ENCODE results near the gene FBXW10B.
"Not testable (repeated sequence)": the region's sequence is repeated elsewhere in the genome, so short reads cannot be mapped to it uniquely, and the experiment has no call there.

Gene FBXW10B

DNA sequence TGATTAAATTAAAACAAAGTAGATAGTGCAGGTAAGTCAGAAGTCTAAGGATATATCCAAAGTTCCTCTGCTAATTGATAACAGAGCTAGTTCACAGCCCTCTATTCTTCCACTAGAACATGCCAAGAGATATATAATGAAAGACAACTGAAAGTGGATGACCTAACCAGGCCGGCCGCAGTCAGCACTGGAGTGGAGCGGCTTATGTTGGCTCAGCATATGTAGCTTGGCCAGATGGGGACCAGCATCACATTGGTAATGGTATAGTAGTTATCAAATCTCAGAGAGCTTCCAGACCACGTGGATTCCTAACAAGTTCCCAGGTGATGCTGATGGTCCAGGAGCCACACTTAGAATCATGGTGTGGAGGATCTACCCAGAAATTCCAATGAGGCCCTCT is 38.0 kb downstream of the FBXW10B start:
- H3K9ac ChIP-seq (ENCODE audit: low read length); H3K9me3 ChIP-seq (ENCODE audit: low read length); H3K36me3 ChIP-seq (ENCODE audit: insufficient read depth, low read length); H3K4me1 ChIP-seq (ENCODE audit: insufficient read depth, low read length); H3K27ac ChIP-seq (ENCODE audit: low read depth, low read length); H3K4me3 ChIP-seq (ENCODE audit: low read depth in 1 of 2, low read length in 2 of 2); H3K27me3 ChIP-seq (ENCODE audit: control insufficient read depth in 1 of 2, insufficient read depth in 2 of 2, low read length in 2 of 2): not testable (repeated sequence)

GRCh38 chr17:15576848-15577247 is 42.7 kb downstream of the FBXW10B start:
- H3K4me3 ChIP-seq (ENCODE audit: low read depth in 1 of 2, low read length in 2 of 2); H3K36me3 ChIP-seq (ENCODE audit: insufficient read depth, low read length); H3K27ac ChIP-seq (ENCODE audit: low read depth, low read length); H3K27me3 ChIP-seq (ENCODE audit: control insufficient read depth in 1 of 2, insufficient read depth in 2 of 2, low read length in 2 of 2); H3K4me1 ChIP-seq (ENCODE audit: insufficient read depth, low read length); H3K9me3 ChIP-seq (ENCODE audit: low read length); H3K9ac ChIP-seq (ENCODE audit: low read length): not testable (repeated sequence)

GRCh38 chr17:15574660-15575059 is 44.8 kb downstream of the FBXW10B start:
- H3K4me3 ChIP-seq (ENCODE audit: low read depth in 1 of 2, low read length in 2 of 2); H3K9ac ChIP-seq (ENCODE audit: low read length); H3K9me3 ChIP-seq (ENCODE audit: low read length); H3K36me3 ChIP-seq (ENCODE audit: insufficient read depth, low read length); H3K27me3 ChIP-seq (ENCODE audit: control insufficient read depth in 1 of 2, insufficient read depth in 2 of 2, low read length in 2 of 2); H3K27ac ChIP-seq (ENCODE audit: low read depth, low read length); H3K4me1 ChIP-seq (ENCODE audit: insufficient read depth, low read length): not testable (repeated sequence)

DNA sequence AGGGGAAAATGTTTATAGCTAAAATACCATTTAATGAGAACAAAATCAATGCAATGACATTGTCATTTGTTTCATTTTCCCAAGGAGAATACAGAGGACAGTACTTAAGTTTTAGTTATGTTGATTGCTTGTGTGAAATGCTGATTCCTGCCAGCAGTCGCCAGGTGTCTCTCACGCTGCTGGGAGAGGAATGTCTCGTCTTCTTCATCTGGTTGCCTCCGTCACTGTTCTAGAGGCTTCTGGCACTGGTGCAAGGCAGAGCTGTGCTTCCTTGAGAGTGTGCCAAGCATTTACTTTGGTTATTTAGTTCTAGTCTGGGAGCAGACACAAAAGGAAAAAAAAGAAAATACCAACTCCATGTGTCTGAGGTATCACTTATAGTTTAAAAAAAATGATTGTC is 45.6 kb downstream of the FBXW10B start:
- H3K9ac ChIP-seq (ENCODE audit: low read length); H3K36me3 ChIP-seq (ENCODE audit: insufficient read depth, low read length); H3K9me3 ChIP-seq (ENCODE audit: low read length); H3K4me3 ChIP-seq (ENCODE audit: low read depth in 1 of 2, low read length in 2 of 2); H3K4me1 ChIP-seq (ENCODE audit: insufficient read depth, low read length); H3K27ac ChIP-seq (ENCODE audit: low read depth, low read length); H3K27me3 ChIP-seq (ENCODE audit: control insufficient read depth in 1 of 2, insufficient read depth in 2 of 2, low read length in 2 of 2): not testable (repeated sequence)

Measured in muscle layer of colon (tissue), 2 donors.